B cell (primary cell): ENCODE data around the gene CAP1. TPM values are rescaled to one million over a fixed set of nuclear protein-coding genes. Genes with fewer than 3 reads are reported as not detected.
"Not testable (repeated sequence)": the region's sequence is repeated elsewhere in the genome, so short reads cannot be mapped to it uniquely, and the experiment has no call there.

Experiments
- ATAC-seq: fragments of 200-7000 bp; cut with Tn5 transposase; one replicate; pipeline ENCODE4 v1.10.0; 2021; ENCODE audit warnings: low read depth, mild to moderate bottlenecking, moderate number of reproducible peaks, moderate library complexity
- CTCF ChIA-PET: fragments of 350-600 bp; sonication (Branson Sonifier 250); formaldehyde crosslinking; loops from one replicate; lab custom pipeline; 2021; ENCODE audit warnings: antibody characterized with exemption, inconsistent platforms; lab: Charles Lee
- POLR2A ChIA-PET: fragments of 350-600 bp; sonication (Branson Sonifier 250); formaldehyde crosslinking; loops from one replicate; lab custom pipeline; 2021; ENCODE audit warnings: antibody characterized with exemption; lab: Charles Lee
- DNase-seq: peaks from one replicate; pipeline ENCODE4 v3.0.0; 2013
- H2AFZ ChIP-seq: 2 replicates; pipeline ENCODE4 v1.6.1; 2012; ENCODE audit warnings: mild to moderate bottlenecking, low read depth, low read length; ENCODE audit not compliant: insufficient read depth, poor library complexity, severe bottlenecking
- H3K27ac ChIP-seq, 2 donors: 1 replicate in 1 of 2; 2 replicates in 1 of 2; pipeline ENCODE4 v1.5.1; 2012 to 2013; ENCODE audit warnings: low read length in 2 of 2, mild to moderate bottlenecking in 2 of 2, moderate library complexity in 1 of 2
- H3K27me3 ChIP-seq, 4 experiments: fragments of 200-600 bp in 1 of 4; sonication (generic) in 1 of 4; replicated peaks in 1 of 4; 1 replicate in 2 of 4; 2 replicates in 2 of 4; pipeline versions ENCODE4 v1.6.1 to v1.7.0; 2013 to 2016; ENCODE audit warnings: low read length in 3 of 4, mild to moderate bottlenecking in 2 of 4, mixed read lengths in 1 of 4, moderate library complexity in 1 of 4; ENCODE audit not compliant: insufficient read depth in 4 of 4, control insufficient read depth in 3 of 4; ENCODE audit errors: control extremely low read depth in 1 of 4
- H3K36me3 ChIP-seq, 2 experiments: replicated peaks in 1 of 2; 1 replicate in 1 of 2; 2 replicates in 1 of 2; pipeline versions ENCODE4 v1.6.1 to v1.7.1; 2013; ENCODE audit warnings: low read length in 1 of 2; ENCODE audit not compliant: insufficient read depth in 2 of 2, control insufficient read depth in 1 of 2; ENCODE audit errors: control extremely low read depth in 1 of 2, extremely low read depth in 1 of 2
- H3K4me1 ChIP-seq, 2 donors: fragments of 200-600 bp in 1 of 2; sonication (generic) in 1 of 2; 1 replicate in 1 of 2; 2 replicates in 1 of 2; pipeline versions ENCODE4 v1.5.1 to v1.6.1; 2013 to 2017; ENCODE audit warnings: low read length in 2 of 2; ENCODE audit not compliant: control insufficient read depth in 2 of 2, insufficient read depth in 2 of 2
- H3K4me2 ChIP-seq: replicated peaks from 2 replicates; pipeline ENCODE3; 2012; ENCODE audit warnings: mild to moderate bottlenecking, low read depth, low read length; ENCODE audit not compliant: poor library complexity, severe bottlenecking
- H3K4me3 ChIP-seq, 5 experiments: fragments of 200-600 bp in 1 of 5; sonication (generic) in 1 of 5; 1 replicate in 3 of 5; 2 replicates in 2 of 5; pipeline versions ENCODE4 v1.5.1 to v1.7.0; 2011 to 2016; ENCODE audit warnings: low read length in 4 of 5, mild to moderate bottlenecking in 4 of 5, low read depth in 2 of 5, control low read depth in 1 of 5, moderate library complexity in 1 of 5; ENCODE audit not compliant: insufficient read depth in 1 of 5; ENCODE audit errors: control extremely low read depth in 1 of 5, extremely low read depth in 1 of 5
- H3K79me2 ChIP-seq: fragments of 200-600 bp; sonication (generic); one replicate; pipeline ENCODE4 v1.6.0; 2016; ENCODE audit warnings: low read length; ENCODE audit not compliant: control insufficient read depth, insufficient read depth
- H3K9ac ChIP-seq: fragments of 200-600 bp; sonication (generic); 2 replicates; pipeline ENCODE4 v1.6.1; 2017; ENCODE audit warnings: mild to moderate bottlenecking, low read length, moderate library complexity
- H3K9me3 ChIP-seq, 3 donors: one replicate each; pipeline versions ENCODE4 v1.6.1 to v1.7.1; 2013; ENCODE audit warnings: low read length in 2 of 3; ENCODE audit not compliant: control insufficient read depth in 2 of 3, insufficient read depth in 1 of 3; ENCODE audit errors: control extremely low read depth in 1 of 3
- H4K20me1 ChIP-seq: 2 replicates; pipeline ENCODE4 v1.6.0; 2012; ENCODE audit warnings: mild to moderate bottlenecking, low read length; ENCODE audit not compliant: insufficient read depth, control insufficient read depth, poor library complexity, severe bottlenecking
- H3K27ac Mint-ChIP-seq: one replicate; pipeline ENCODE4 v1.8.0; 2021; ENCODE audit warnings: mixed read lengths
- H3K27me3 Mint-ChIP-seq: one replicate; pipeline ENCODE4 v1.8.0; 2021; ENCODE audit warnings: mixed read lengths
- H3K4me1 Mint-ChIP-seq: one replicate; pipeline ENCODE4 v1.8.0; 2021; ENCODE audit warnings: mixed read lengths
- H3K4me3 Mint-ChIP-seq: one replicate; pipeline ENCODE4 v1.8.0; 2021; ENCODE audit warnings: mixed read lengths
- H3K9me3 Mint-ChIP-seq: one replicate; pipeline ENCODE4 v1.8.0; 2022; ENCODE audit warnings: mixed read lengths; ENCODE audit not compliant: insufficient read depth
- CTCF ChIP-seq: fragments of 200-600 bp; IDR thresholded peaks from one replicate; pipeline ENCODE4 v1.8.0; 2022; ENCODE audit warnings: antibody characterized with exemption, mild to moderate bottlenecking
- EZH2 ChIP-seq: IDR thresholded peaks from 2 replicates; pipeline ENCODE4 v1.6.1; 2012; ENCODE audit warnings: borderline replicate concordance, low read depth, mild to moderate bottlenecking, moderate library complexity, low read length; ENCODE audit not compliant: insufficient read depth, poor library complexity, severe bottlenecking
- WGBS: methylation state at CpG from one replicate; pipeline ENCODE4 v1.1.5; 2013; ENCODE audit warnings: missing lambda C conversion rate; ENCODE audit not compliant: insufficient coverage; 5-methylcytosine and 5-hydroxymethylcytosine counted together
- intact Hi-C: fragments of 100-400 bp; cut with micrococcal nuclease; formaldehyde crosslinking; loops from one replicate; pipeline ENCODE4 v1.10.0; 2022
- polyA plus RNA-seq: library from polyadenylated mRNA; depleted of rRNA; stranded (reverse); fragments of >200 nt; gene quantifications from 2 replicates; pipeline ENCODE4 v1.2.3, GENCODE V29; 2012
- total RNA-seq, 2 donors: library from RNA; stranded (reverse); fragments of 120-200 nt in 1 of 2; gene quantifications; 1 replicate in 1 of 2; 2 replicates in 1 of 2; pipeline versions ENCODE4 v1.2.3 to v1.2.4, GENCODE V29; 2013 to 2022

The CAP1 gene
- total and polyA plus RNA-seq, 2 donors (not counting 1 experiment from before 2014, with no cell fraction given): 175 to 203 TPM

DNA sequence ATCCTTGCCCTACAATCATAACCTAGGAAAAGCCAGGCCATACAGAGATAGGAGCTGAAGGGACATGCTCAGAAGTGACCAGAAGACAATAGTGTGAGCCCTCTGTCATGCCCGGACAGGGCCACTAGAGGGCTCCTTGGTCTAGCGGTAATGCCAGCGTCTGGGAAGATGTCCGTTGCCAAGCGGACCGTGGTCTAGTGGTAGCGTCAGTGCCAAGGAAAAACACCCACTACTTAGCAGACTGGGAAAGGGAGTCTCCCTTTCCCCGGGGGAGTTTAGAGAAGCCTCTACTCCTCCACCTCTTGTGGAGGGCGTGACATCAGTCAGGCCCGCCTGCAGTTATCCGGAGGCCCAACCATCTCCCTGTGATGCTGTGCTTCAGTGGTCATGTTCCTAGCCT is 44.2 kb downstream of the CAP1 start:
- peak; percentile 78 for TF ChIP-seq CTCF
- H3K27me3 ChIP-seq, H3K9me3 ChIP-seq, H4K20me1 ChIP-seq, H3K27ac ChIP-seq, ATAC-seq, H3K9me3 Mint-ChIP-seq, H3K4me3 ChIP-seq, H3K4me1 ChIP-seq, H3K79me2 ChIP-seq, H3K9ac ChIP-seq, H3K4me2 ChIP-seq, H3K27me3 Mint-ChIP-seq, POLR2A ChIA-PET, H3K27ac Mint-ChIP-seq: not testable (repeated sequence)
- peak overlapping the region; percentile 50 for H3K4me3 Mint-ChIP-seq
- intact Hi-C loops: loop anchor here (1.0 kb wide), 1 partner anchor 254 kb away; no protein-coding TSS in a partner anchor
- CTCF ChIA-PET: interaction anchor here (0.8 to 13.3 kb wide), 16 partner anchors 9 to 354 kb away, joined by 3 to 111 read pairs (median 5); partner anchors contain the start of gene SMAP2
- DNase-seq: peak; percentile 55
- 54% methylated on average over 2 of the region's 11 CpGs for WGBS
- Histone ChIP-seq H3K36me3 (peaks cover 8 to 49% of the 10 kb centered on the region in 2 experiments), H2AFZ (peak overlapping the region; percentile 54)
- peaks cover 12% of the 10 kb centered on the region for H3K4me1 Mint-ChIP-seq

DNA sequence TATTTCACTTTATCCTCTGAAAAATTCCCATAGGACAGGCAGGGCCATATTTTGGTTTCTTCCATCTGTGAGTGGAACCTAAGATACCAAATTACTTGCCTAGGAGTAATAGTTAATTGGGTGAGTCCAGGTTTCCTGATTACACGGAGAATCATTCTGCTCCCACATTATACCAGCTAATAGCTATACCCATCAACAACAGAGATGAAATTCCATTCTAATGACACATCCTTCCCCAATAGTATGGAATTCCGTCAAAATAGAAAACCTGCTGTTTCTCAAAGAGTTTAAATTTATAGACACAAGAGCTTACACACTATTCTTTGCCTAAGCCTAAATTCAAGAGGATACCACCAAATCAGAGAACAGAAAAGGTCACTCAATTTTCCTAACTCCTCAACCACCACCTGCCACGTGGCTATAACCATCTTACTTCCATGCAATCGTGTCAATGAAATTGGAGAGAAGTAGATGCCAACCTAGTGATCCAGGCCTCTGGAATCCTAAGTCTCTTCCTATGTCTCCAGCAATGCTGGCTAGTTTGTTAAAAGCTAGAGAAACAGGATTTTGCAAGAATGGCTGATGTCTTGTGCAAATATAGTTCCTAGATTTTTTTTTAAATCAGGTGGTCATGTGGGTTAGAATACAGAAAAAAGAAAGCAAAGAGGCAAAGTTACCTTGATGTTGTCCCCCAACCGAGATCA is 50.3 kb downstream of the CAP1 start:
- Histone ChIP-seq H3K79me2 (peaks cover 8% of the 10 kb centered on the region), H3K4me3 (no peak overlapping the region), H3K27ac (no peak overlapping the region), H3K4me2 (no peak overlapping the region), H2AFZ (no peak overlapping the region), H3K9me3 (no peaks in the 10 kb centered on the region), H3K27me3 (no peaks in the 10 kb centered on the region), H3K4me1 (peaks cover under 1 to 2% of the 10 kb centered on the region in 2 donors), H3K36me3 (peaks cover 7 to 41% of the 10 kb centered on the region in 2 experiments), H4K20me1 (no peaks in the 10 kb centered on the region), H3K9ac (no peak overlapping the region)
- POLR2A ChIA-PET: interaction anchor here (0.6 to 0.8 kb wide), 2 partner anchors 96 to 97 kb away, joined by 3 read pairs; no protein-coding TSS in a partner anchor
- Mint-ChIP-seq H3K4me3 (no peak overlapping the region), H3K27me3 (no peaks in the 10 kb centered on the region), H3K9me3 (no peaks in the 10 kb centered on the region), H3K4me1 (peaks cover 5% of the 10 kb centered on the region), H3K27ac (no peak overlapping the region)
- DNase-seq (no peak), ATAC-seq (no peak)
- intact Hi-C loops: no loop called here
- TF ChIP-seq CTCF: no peak
- no peak for TF ChIP-seq EZH2
- CTCF ChIA-PET: interaction anchor here (1.6 to 2.2 kb wide), 2 partner anchors 14 to 248 kb away, joined by 6 to 13 read pairs; no protein-coding TSS in a partner anchor
- WGBS: 100% methylated on average over 2 of the region's 5 CpGs
